Superior temporal gyrus (tissue), 1 donor: Measurements from ENCODE around the gene MYL6.
"Not testable (repeated sequence)": the region's sequence is repeated elsewhere in the genome, so short reads cannot be mapped to it uniquely, and the experiment has no call there.

ENCODE experiments used
- DNase-seq: peaks from one replicate; pipeline ENCODE4 v3.0.0-alpha.2; 2016; ENCODE audit errors: extremely low spot score

MYL6 gene

GRCh38 chr12:56158029-56158925 is at the start of gene MYL6:
MYL6 (plus strand) TSS chr12:56158359; CDS start chr12:56158402, 43 bp downstream.
- DNase-seq, result peak; percentile 99

GRCh38 chr12:56110571-56110970 is 47.6 kb upstream of the MYL6 start:
- no peak for DNase-seq

DNA sequence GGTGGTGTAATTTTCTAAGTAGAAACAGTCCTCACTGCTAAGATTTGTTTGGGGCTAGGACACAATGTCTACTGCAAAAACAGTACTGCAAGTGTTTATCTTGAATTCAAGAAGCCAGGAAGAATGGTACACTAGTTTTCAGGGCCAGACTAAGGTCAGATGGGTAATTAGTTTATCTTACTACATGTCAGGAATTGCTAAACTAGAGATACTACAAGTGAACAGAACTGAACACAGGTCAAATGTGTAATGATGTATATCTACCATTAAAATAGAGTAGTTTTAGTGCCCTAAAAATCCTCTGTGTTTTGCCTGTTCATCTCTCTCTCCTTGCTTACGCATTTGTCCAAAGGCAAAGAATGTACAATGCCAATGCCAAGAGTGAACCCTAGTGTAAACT is 44.1 kb upstream of the MYL6 start:
- DNase-seq, result no peak

DNA sequence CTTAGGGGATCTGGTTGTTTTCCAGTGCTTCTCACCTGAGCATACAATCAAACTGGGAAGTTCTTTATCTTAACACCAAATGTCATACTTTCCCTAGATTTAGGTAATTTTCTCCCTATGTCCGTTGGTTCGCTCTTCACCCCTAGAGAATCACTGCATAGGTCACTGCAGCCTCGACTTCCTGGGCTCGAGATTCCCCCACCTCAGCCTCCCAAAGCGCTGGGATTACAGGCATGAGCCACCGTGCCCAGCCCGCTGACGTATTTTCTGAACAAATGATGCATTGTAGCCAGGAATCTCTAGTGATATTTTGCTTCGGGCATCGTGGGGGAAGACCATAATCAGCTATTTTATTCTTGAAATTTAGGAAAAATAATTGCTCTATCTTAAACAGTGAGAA is 42.8 kb upstream of the MYL6 start:
- DNase-seq, result peak; percentile 15

- DNase-seq, result peak; percentile 100
These were observed 41.7 kb upstream of the MYL6 start, which contains the start of gene RPL41 for GRCh38 chr12:56116267-56117081. RPL41 (plus strand) TSS chr12:56116633.

GRCh38 chr12:56117082-56117706 is 41.0 kb upstream of the MYL6 start:
- DNase-seq, result not testable (repeated sequence)

DNA sequence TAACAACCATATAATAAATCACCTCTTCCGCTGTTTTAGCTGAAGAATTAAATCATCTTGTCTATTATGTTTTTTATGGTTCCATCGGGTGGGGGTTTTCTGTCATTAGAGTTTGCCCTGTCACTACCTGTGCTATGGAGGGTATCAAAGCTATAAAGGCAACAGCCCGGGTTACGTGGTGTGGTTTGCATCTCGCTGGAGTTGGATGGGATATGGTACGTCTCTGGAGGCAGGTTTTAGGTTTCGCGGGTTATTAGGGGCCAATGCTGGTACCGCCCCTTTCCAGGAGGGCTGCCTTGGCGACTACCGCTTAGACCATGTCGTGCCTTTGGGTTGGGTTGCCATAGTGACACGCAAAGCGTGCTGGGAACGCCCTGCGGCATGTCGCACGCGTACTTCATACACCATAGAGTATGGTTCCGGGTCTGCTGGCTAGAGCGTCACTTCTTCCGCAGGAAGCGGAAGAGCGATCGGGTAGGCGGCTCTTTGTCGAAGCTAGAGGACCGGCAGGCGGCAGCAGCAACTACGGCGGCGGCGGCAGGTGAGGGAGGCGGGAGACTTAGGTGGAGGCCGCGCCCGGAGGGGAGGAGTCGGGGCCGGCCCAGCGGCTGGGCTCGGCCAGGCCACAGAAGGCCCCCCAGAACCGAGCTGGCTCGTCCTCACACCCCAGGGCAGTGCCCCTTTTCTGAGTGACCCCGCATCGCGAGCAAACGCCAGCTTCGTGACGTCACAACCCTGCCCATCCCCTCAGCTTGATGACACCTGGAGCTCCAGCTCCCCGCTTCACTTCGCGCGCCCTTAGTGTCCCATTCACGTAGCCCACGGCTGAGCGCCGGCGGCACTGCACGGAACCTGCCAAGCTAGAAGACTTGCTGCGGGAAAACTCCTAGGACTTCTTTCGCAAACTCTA is 40.1 kb upstream of the MYL6 start, which contains the start of gene ZC3H10:
ZC3H10 (plus strand) TSS at position 489 of the 910 bp plus-strand sequence. CDS start 2,297 bp downstream, outside the sequence.
- DNase-seq, result peak; percentile 99

DNA sequence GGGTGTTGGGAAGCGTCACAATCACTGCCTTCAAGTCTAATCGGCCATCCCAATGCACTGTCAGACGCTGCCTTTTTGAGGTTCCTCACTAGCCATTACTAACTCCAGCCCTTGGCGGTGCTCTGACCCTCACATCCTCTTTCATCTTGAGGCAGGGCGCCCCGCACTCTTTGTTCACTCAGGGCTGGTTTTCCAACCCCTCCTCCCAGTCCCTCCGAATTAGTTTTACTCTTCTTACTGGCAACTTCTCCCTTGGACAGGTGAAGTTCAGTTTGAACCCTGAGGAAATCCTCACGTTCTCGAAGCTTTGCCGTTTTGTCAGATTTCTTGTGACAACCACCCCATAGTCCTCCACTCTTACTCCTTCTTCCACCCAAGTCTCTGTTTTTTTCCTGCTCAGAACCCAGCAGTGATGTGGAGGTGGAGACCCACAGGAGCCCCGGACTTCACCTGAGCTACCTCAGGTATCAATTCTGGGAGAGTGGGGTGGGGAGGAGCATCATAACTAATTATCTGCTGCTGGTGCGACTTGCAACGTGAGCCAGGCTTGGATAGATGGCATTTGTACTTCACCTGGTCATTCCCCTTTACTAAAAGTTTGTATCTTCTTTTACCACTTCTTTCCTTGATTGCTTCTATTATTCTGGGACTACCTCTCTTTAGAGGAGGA is 39.3 kb upstream of the MYL6 start:
- DNase-seq, result no peak

- DNase-seq, result peak; percentile 81
These were observed 38.8 kb upstream of the MYL6 start for GRCh38 chr12:56119361-56119796.

DNA sequence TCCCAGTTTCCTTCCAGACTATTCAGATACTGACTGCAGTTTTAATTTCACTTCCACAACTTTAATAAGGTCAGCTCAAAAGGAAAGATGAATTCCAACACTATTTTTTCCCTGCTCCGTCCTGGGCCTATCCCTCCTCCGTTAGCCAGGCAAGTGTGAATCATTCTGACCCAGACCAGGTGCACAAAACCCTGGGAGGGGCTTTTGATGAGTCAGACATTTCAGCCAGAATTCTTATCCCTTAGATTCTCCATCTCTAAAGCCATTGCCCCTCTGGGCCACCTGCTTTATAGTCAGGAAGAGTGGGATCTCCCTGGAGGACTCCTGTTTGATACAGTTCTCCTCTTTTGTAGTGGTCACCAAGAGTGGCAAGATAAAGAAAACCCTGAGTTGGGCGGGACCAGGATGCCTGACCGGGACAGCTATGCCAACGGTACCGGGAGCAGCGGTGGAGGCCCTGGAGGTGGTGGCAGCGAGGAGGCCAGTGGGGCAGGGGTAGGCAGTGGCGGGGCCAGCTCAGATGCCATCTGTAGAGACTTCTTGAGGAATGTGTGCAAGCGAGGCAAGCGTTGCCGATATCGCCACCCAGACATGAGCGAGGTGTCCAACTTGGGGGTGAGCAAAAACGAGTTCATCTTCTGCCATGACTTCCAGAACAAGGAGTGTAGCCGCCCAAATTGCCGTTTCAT is 37.9 kb upstream of the MYL6 start:
- DNase-seq, result no peak

DNA sequence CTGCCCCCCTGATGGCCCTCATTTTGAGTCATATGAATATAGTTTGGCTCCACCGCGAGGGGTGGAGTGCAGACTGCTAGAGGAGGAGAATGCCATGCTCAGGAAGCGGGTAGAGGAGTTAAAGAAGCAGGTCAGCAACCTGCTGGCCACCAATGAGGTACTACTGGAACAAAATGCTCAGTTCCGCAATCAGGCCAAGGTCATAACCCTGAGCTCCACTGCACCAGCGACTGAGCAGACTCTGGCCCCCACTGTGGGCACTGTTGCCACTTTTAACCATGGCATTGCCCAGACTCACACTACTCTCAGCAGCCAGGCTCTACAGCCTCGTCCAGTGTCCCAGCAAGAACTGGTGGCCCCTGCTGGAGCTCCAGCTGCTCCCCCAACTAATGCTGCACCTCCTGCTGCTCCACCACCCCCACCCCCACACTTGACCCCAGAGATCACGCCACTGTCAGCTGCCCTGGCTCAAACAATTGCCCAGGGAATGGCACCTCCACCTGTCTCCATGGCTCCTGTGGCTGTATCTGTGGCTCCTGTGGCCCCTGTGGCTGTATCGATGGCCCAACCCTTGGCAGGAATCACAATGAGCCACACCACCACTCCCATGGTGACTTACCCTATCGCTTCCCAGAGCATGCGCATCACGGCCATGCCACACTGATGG is 36.8 kb upstream of the MYL6 start:
- no peak for DNase-seq

GRCh38 chr12:56122637-56123036 is 35.5 kb upstream of the MYL6 start:
- no peak for DNase-seq

DNA sequence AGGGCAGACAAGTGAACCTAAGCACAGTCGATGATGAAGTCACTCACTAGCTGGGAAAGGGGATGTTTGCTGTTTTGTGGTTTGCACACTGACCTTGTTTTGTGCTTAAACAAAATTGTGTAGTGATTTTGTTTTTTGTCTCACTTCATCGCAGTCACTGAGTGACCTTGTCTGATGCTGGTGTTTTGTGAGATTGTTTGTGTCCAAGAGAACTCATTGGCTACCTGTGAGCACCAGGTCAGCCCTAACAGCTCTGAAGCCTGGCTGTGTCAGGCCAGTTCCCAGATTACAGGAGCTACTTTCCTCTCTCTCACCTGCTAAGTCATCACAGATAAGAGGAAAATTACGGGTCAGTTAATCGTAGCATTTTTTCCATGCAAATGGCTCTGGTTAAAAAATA is 34.0 kb upstream of the MYL6 start:
- no peak for DNase-seq

DNA sequence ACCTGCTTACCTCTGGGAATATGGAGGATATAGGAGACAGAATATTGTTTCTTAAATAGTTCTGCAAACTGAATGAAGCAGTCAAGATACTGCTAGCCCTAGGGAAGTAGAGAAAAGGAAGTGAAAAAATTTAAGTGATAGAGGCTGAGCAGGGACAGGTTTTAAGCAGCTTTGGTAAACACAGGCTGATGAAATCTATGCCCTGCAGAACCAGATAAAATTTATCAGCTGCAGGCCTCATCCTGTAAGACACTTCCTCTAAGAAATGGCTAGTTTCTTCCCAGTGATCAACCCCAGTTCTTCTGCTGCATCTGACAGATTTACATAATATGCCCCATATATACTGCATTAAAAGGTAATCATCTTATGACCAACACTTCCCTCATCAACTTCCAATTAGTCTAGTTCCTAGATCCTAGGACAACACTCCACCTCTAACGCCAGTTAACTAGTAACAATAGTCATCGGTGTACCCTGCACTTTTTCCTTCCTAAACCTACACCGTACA is 31.4 kb upstream of the MYL6 start:
- DNase-seq, result peak; percentile 20

GRCh38 chr12:56127485-56127887 is 30.7 kb upstream of the MYL6 start:
- no peak for DNase-seq

DNA sequence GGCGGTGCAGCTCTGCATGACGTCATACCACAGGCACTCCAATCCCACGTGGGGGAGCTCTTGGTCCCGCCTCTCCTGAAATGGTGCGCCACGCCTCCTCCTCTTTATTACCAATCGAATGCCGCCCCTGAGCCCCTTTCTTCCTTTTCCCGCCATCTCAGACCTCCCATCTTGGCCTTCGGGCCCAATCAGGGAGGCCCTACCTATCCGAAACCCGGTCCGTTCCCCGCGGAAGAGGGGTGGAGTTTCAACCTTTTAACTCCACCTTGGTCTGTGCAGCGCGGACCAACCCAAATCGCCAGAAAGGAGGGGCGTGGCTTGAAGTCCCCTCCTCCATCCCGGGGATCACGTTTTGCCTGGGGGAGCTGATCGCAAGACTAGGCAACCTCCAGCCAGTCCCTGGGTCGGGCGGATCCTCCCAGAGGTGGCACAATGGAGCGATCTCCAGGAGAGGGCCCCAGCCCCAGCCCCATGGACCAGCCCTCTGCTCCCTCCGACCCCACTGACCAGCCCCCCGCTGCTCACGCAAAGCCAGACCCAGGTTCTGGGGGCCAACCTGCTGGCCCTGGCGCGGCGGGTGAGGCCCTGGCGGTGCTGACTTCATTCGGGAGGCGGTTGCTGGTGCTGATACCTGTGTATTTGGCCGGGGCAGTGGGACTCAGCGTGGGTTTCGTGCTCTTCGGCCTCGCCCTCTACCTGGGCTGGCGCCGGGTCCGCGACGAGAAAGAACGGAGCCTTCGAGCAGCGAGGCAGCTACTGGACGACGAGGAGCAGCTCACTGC is 30.1 kb upstream of the MYL6 start, which contains the start of gene ESYT1:
ESYT1 (plus strand) TSS at position 380 of the 782 bp plus-strand sequence; CDS start at position 433, 53 bp downstream.
- peak; percentile 98 for DNase-seq

GRCh38 chr12:56128670-56129205 is 29.4 kb upstream of the MYL6 start:
- peak; percentile 20 for DNase-seq
